Astrocyte (in vitro differentiated cells and primary cell): ENCODE results near the gene MBD3L3. TPM values are rescaled to one million over a fixed set of nuclear protein-coding genes. Genes with fewer than 3 reads are reported as not detected.

Experiments
- DNase-seq: peaks from one replicate; pipeline ENCODE4 v3.0.0-alpha.2; 2010; ENCODE audit warnings: low read depth
- FAIRE-seq: peaks from 2 replicates; lab custom pipeline; 2011; peaks lifted over from hg19 to GRCh38; lab: Jason Lieb, UNC
- H2AFZ ChIP-seq: 2 replicates; pipeline ENCODE4 v1.6.0; 2012; ENCODE audit warnings: low read depth, low read length, inconsistent platforms
- H3K27ac ChIP-seq: 2 replicates; pipeline ENCODE4 v1.5.1; 2011; ENCODE audit warnings: low read depth, low read length, inconsistent platforms
- H3K27me3 ChIP-seq: 2 replicates; pipeline ENCODE4 v1.6.0; 2011; ENCODE audit warnings: low read length, inconsistent platforms; ENCODE audit not compliant: insufficient read depth
- H3K36me3 ChIP-seq: 2 replicates; pipeline ENCODE4 v1.5.1; 2011; ENCODE audit warnings: low read length, inconsistent platforms; ENCODE audit not compliant: insufficient read depth
- H3K4me1 ChIP-seq: 2 replicates; pipeline ENCODE4 v1.5.1; 2011; ENCODE audit warnings: low read length, inconsistent platforms; ENCODE audit not compliant: insufficient read depth
- H3K4me2 ChIP-seq: 2 replicates; pipeline ENCODE4 v1.6.0; 2012; ENCODE audit warnings: low read length, inconsistent platforms
- H3K4me3 ChIP-seq: 2 replicates; pipeline ENCODE4 v1.5.1; 2011; ENCODE audit warnings: low read depth, mild to moderate bottlenecking, low read length, inconsistent platforms; ENCODE audit not compliant: insufficient read depth
- H3K79me2 ChIP-seq: 2 replicates; pipeline ENCODE4 v1.6.0; 2012; ENCODE audit warnings: mild to moderate bottlenecking, low read length, inconsistent platforms; ENCODE audit not compliant: insufficient read depth
- H3K9ac ChIP-seq: 2 replicates; pipeline ENCODE4 v1.6.0; 2012; ENCODE audit warnings: mild to moderate bottlenecking, low read length, inconsistent platforms
- H3K9me3 ChIP-seq: 2 replicates; pipeline ENCODE4 v1.5.1; 2012; ENCODE audit warnings: low read depth, mild to moderate bottlenecking, low read length, inconsistent platforms; ENCODE audit not compliant: insufficient read depth
- H4K20me1 ChIP-seq: 2 replicates; pipeline ENCODE4 v1.6.0; 2012; ENCODE audit warnings: low read length, inconsistent platforms; ENCODE audit not compliant: insufficient read depth
- H3K27ac Mint-ChIP-seq: one replicate; pipeline ENCODE4 v1.8.0; 2021; ENCODE audit warnings: mild to moderate bottlenecking, mixed read lengths; ENCODE audit not compliant: unreplicated experiment
- H3K27me3 Mint-ChIP-seq: one replicate; pipeline ENCODE4 v1.8.0; 2021; ENCODE audit warnings: low read depth, mixed read lengths; ENCODE audit not compliant: unreplicated experiment
- H3K36me3 Mint-ChIP-seq: one replicate; pipeline ENCODE4 v1.8.0; 2021; ENCODE audit warnings: low read depth, mixed read lengths; ENCODE audit not compliant: unreplicated experiment
- H3K4me1 Mint-ChIP-seq: one replicate; pipeline ENCODE4 v1.8.0; 2021; ENCODE audit warnings: low read depth, mixed read lengths; ENCODE audit not compliant: unreplicated experiment
- H3K4me3 Mint-ChIP-seq: one replicate; pipeline ENCODE4 v1.8.0; 2021; ENCODE audit warnings: mild to moderate bottlenecking, moderate library complexity, mixed read lengths; ENCODE audit not compliant: unreplicated experiment
- H3K9me3 Mint-ChIP-seq: one replicate; pipeline ENCODE4 v1.8.0; 2021; ENCODE audit warnings: mild to moderate bottlenecking, mixed read lengths; ENCODE audit not compliant: unreplicated experiment
- EZH2 ChIP-seq: IDR thresholded peaks from 2 replicates; pipeline ENCODE4 v1.6.1; 2012; ENCODE audit warnings: mild to moderate bottlenecking, low read length, inconsistent platforms; ENCODE audit not compliant: insufficient read depth
- total RNA-seq: library from RNA; stranded (reverse); gene quantifications from 2 replicates; pipeline ENCODE4 v1.2.1, GENCODE V29; 2021
- TF ChIP-seq, protein P1 (sequence below): IDR thresholded peaks from 2 replicates; pipeline ENCODE4 v1.5.1; 2011; ENCODE audit warnings: low read depth, mild to moderate bottlenecking, inconsistent platforms, low read length, moderate library complexity; ENCODE audit not compliant: insufficient read depth

MBD3L3 gene
- total RNA-seq, 1 donor from 2014 or later: not detected

DNA sequence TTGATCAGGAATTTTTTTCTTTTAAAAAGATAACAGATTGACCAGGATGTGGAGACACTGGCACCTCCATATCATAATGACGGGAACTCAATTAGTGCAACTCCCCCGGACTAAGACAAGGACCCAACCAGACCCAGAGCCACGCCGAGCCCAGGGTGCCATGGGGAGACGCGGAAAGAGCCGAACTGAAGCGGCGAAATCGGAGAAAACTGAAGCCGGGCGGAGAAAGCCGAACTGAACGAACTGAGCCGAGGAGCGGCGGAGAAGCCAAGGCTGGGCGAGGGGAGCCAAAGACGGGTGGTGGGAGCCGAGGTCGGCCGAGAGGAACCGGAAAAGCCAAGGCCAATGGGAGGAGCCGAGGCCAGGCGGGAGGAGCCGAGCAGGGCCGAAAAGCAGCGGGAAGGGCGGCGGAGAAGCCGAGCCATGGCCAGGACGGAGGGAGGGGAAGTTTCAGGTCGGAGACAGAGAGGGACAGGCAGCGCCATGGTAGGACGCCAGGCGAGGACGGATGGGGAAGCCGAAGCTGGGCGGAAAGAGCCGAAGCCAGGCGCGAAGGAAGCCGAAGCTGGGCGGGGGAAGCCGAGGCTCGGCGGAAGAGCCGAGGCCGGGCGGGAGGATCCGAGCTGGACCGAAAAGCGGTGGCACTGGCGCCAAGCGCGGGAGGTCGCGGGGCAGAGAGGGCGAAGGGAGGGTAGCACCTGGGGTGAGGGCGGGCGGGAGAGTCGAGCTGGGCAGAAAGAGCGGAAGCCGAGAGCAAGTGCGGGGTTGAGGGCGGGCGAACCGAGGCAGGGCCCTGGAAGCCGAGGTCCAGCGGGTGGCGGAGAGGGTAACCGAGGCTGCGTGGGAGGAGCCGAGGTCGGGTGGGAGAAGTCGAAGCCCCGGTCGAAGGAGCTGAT is 40.5 kb upstream of the MBD3L3 start:
- Histone ChIP-seq H3K9me3 (peaks cover 6% of the 10 kb centered on the region), H3K27me3 (no peaks in the 10 kb centered on the region), H3K27ac (peak overlapping the region; percentile 78), H2AFZ (peak overlapping the region; percentile 91), H3K9ac (peak overlapping the region; percentile 87), H3K36me3 (no peaks in the 10 kb centered on the region), H3K4me2 (peak overlapping the region; percentile 83), H3K4me3 (peak overlapping the region; percentile 60), H3K79me2 (no peaks in the 10 kb centered on the region), H4K20me1 (no peaks in the 10 kb centered on the region), H3K4me1 (no peaks in the 10 kb centered on the region)
- peaks cover 2% of the 10 kb centered on the region for H3K27me3 Mint-ChIP-seq
- FAIRE-seq: no peak
- H3K36me3 Mint-ChIP-seq: peaks cover 14% of the 10 kb centered on the region
- H3K27ac Mint-ChIP-seq: peak overlapping the region; percentile 70
- DNase-seq: peak; percentile 82
- no peak for TF ChIP-seq EZH2
- TF ChIP-seq, protein P1, sequence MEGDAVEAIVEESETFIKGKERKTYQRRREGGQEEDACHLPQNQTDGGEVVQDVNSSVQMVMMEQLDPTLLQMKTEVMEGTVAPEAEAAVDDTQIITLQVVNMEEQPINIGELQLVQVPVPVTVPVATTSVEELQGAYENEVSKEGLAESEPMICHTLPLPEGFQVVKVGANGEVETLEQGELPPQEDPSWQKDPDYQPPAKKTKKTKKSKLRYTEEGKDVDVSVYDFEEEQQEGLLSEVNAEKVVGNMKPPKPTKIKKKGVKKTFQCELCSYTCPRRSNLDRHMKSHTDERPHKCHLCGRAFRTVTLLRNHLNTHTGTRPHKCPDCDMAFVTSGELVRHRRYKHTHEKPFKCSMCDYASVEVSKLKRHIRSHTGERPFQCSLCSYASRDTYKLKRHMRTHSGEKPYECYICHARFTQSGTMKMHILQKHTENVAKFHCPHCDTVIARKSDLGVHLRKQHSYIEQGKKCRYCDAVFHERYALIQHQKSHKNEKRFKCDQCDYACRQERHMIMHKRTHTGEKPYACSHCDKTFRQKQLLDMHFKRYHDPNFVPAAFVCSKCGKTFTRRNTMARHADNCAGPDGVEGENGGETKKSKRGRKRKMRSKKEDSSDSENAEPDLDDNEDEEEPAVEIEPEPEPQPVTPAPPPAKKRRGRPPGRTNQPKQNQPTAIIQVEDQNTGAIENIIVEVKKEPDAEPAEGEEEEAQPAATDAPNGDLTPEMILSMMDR: no peak
- no peaks in the 10 kb centered on the region for H3K4me1 Mint-ChIP-seq
- peak overlapping the region; percentile 91 for H3K4me3 Mint-ChIP-seq
- H3K9me3 Mint-ChIP-seq: peaks cover 24% of the 10 kb centered on the region

DNA sequence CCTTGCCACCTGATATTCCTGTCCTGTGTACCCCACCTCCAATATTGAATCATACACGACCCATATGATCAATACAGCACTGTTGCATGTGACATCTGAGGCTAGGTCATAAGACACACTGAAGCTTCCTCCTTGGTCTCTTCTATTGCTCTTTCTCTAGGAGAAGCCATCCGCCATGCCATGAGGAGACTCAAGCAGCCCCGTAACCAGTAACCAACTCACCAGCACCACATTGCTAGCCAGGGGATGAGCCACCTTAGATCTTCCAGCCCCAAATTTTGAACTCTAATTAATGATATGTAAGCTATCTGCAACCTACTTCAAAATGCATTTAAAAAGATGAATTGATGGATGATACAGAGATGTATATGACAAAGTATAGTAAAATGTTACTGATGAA is 39.6 kb upstream of the MBD3L3 start:
- Histone ChIP-seq H3K79me2 (no peaks in the 10 kb centered on the region), H3K9ac (peak overlapping the region; percentile 87), H3K36me3 (no peaks in the 10 kb centered on the region), H4K20me1 (no peaks in the 10 kb centered on the region), H3K27ac (no peak overlapping the region), H3K9me3 (peaks cover 6% of the 10 kb centered on the region), H2AFZ (no peak overlapping the region), H3K27me3 (no peaks in the 10 kb centered on the region), H3K4me2 (peak overlapping the region; percentile 83), H3K4me3 (peak overlapping the region; percentile 60), H3K4me1 (no peaks in the 10 kb centered on the region)
- TF ChIP-seq, protein P1: no peak
- no peak for TF ChIP-seq EZH2
- FAIRE-seq (no peak), DNase-seq (no peak)
- peaks cover 29% of the 10 kb centered on the region for H3K9me3 Mint-ChIP-seq
- peak overlapping the region; percentile 91 for H3K4me3 Mint-ChIP-seq
- H3K27ac Mint-ChIP-seq: peak overlapping the region; percentile 70
- no peaks in the 10 kb centered on the region for H3K4me1 Mint-ChIP-seq
- H3K27me3 Mint-ChIP-seq: peaks cover 2% of the 10 kb centered on the region
- peaks cover 17% of the 10 kb centered on the region for H3K36me3 Mint-ChIP-seq

DNA sequence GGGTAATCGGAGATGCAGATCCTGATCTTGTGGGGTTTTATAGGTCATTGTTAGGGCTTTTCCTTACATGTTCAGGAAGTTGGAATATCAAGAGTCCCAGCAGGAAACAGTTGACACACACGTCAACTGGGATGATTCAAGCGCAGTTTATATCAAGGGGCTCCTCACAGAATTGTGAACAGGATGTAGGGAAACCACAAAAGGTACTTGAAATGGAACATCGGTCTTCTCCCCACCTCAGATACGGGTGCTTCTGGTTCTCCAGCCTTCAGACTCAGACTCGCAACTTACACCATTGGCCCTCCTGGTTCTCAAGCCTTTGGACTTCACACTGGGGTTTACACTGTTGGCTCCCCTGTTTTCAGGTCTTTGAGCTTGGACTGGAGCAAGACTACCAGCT is 30.5 kb upstream of the MBD3L3 start:
- Histone ChIP-seq H3K4me3 (no peak overlapping the region), H3K4me1 (no peaks in the 10 kb centered on the region), H3K9ac (no peak overlapping the region), H2AFZ (no peak overlapping the region), H3K79me2 (no peaks in the 10 kb centered on the region), H3K27ac (no peak overlapping the region), H3K4me2 (no peak overlapping the region), H4K20me1 (no peaks in the 10 kb centered on the region), H3K9me3 (peaks cover 33% of the 10 kb centered on the region), H3K27me3 (no peaks in the 10 kb centered on the region), H3K36me3 (peaks cover 9% of the 10 kb centered on the region)
- Mint-ChIP-seq H3K4me3 (no peak overlapping the region), H3K27ac (no peak overlapping the region), H3K9me3 (peaks cover 75% of the 10 kb centered on the region), H3K4me1 (no peaks in the 10 kb centered on the region), H3K36me3 (peaks cover 62% of the 10 kb centered on the region), H3K27me3 (no peaks in the 10 kb centered on the region)
- DNase-seq: no peak
- no peak for TF ChIP-seq EZH2
- TF ChIP-seq, protein P1: no peak
- no peak for FAIRE-seq
